B cell (primary cell): ENCODE results near the gene TAX1BP1. TPM values are rescaled to one million over a fixed set of nuclear protein-coding genes. Genes with fewer than 3 reads are reported as not detected.

ENCODE experiments used
- ATAC-seq: fragments of 200-7000 bp; cut with Tn5 transposase; one replicate; pipeline ENCODE4 v1.10.0; 2021; ENCODE audit warnings: low read depth, mild to moderate bottlenecking, moderate number of reproducible peaks, moderate library complexity
- CTCF ChIA-PET: fragments of 350-600 bp; sonication (Branson Sonifier 250); formaldehyde crosslinking; loops from one replicate; lab custom pipeline; 2021; ENCODE audit warnings: antibody characterized with exemption, inconsistent platforms; lab: Charles Lee
- POLR2A ChIA-PET: fragments of 350-600 bp; sonication (Branson Sonifier 250); formaldehyde crosslinking; loops from one replicate; lab custom pipeline; 2021; ENCODE audit warnings: antibody characterized with exemption; lab: Charles Lee
- DNase-seq: peaks from one replicate; pipeline ENCODE4 v3.0.0; 2013
- H2AFZ ChIP-seq: 2 replicates; pipeline ENCODE4 v1.6.1; 2012; ENCODE audit warnings: mild to moderate bottlenecking, low read depth, low read length; ENCODE audit not compliant: insufficient read depth, poor library complexity, severe bottlenecking
- H3K27ac ChIP-seq, 2 donors: 1 replicate in 1 of 2; 2 replicates in 1 of 2; pipeline ENCODE4 v1.5.1; 2012 to 2013; ENCODE audit warnings: low read length in 2 of 2, mild to moderate bottlenecking in 2 of 2, moderate library complexity in 1 of 2
- H3K27me3 ChIP-seq, 4 experiments: fragments of 200-600 bp in 1 of 4; sonication (generic) in 1 of 4; replicated peaks in 1 of 4; 1 replicate in 2 of 4; 2 replicates in 2 of 4; pipeline versions ENCODE4 v1.6.1 to v1.7.0; 2013 to 2016; ENCODE audit warnings: low read length in 3 of 4, mild to moderate bottlenecking in 2 of 4, mixed read lengths in 1 of 4, moderate library complexity in 1 of 4; ENCODE audit not compliant: insufficient read depth in 4 of 4, control insufficient read depth in 3 of 4; ENCODE audit errors: control extremely low read depth in 1 of 4
- H3K36me3 ChIP-seq, 2 experiments: replicated peaks in 1 of 2; 1 replicate in 1 of 2; 2 replicates in 1 of 2; pipeline versions ENCODE4 v1.6.1 to v1.7.1; 2013; ENCODE audit warnings: low read length in 1 of 2; ENCODE audit not compliant: insufficient read depth in 2 of 2, control insufficient read depth in 1 of 2; ENCODE audit errors: control extremely low read depth in 1 of 2, extremely low read depth in 1 of 2
- H3K4me1 ChIP-seq, 2 donors: fragments of 200-600 bp in 1 of 2; sonication (generic) in 1 of 2; 1 replicate in 1 of 2; 2 replicates in 1 of 2; pipeline versions ENCODE4 v1.5.1 to v1.6.1; 2013 to 2017; ENCODE audit warnings: low read length in 2 of 2; ENCODE audit not compliant: control insufficient read depth in 2 of 2, insufficient read depth in 2 of 2
- H3K4me2 ChIP-seq: replicated peaks from 2 replicates; pipeline ENCODE3; 2012; ENCODE audit warnings: mild to moderate bottlenecking, low read depth, low read length; ENCODE audit not compliant: poor library complexity, severe bottlenecking
- H3K4me3 ChIP-seq, 5 experiments: fragments of 200-600 bp in 1 of 5; sonication (generic) in 1 of 5; 1 replicate in 3 of 5; 2 replicates in 2 of 5; pipeline versions ENCODE4 v1.5.1 to v1.7.0; 2011 to 2016; ENCODE audit warnings: low read length in 4 of 5, mild to moderate bottlenecking in 4 of 5, low read depth in 2 of 5, control low read depth in 1 of 5, moderate library complexity in 1 of 5; ENCODE audit not compliant: insufficient read depth in 1 of 5; ENCODE audit errors: control extremely low read depth in 1 of 5, extremely low read depth in 1 of 5
- H3K79me2 ChIP-seq: fragments of 200-600 bp; sonication (generic); one replicate; pipeline ENCODE4 v1.6.0; 2016; ENCODE audit warnings: low read length; ENCODE audit not compliant: control insufficient read depth, insufficient read depth
- H3K9ac ChIP-seq: fragments of 200-600 bp; sonication (generic); 2 replicates; pipeline ENCODE4 v1.6.1; 2017; ENCODE audit warnings: mild to moderate bottlenecking, low read length, moderate library complexity
- H3K9me3 ChIP-seq, 3 donors: one replicate each; pipeline versions ENCODE4 v1.6.1 to v1.7.1; 2013; ENCODE audit warnings: low read length in 2 of 3; ENCODE audit not compliant: control insufficient read depth in 2 of 3, insufficient read depth in 1 of 3; ENCODE audit errors: control extremely low read depth in 1 of 3
- H4K20me1 ChIP-seq: 2 replicates; pipeline ENCODE4 v1.6.0; 2012; ENCODE audit warnings: mild to moderate bottlenecking, low read length; ENCODE audit not compliant: insufficient read depth, control insufficient read depth, poor library complexity, severe bottlenecking
- H3K27ac Mint-ChIP-seq: one replicate; pipeline ENCODE4 v1.8.0; 2021; ENCODE audit warnings: mixed read lengths
- H3K27me3 Mint-ChIP-seq: one replicate; pipeline ENCODE4 v1.8.0; 2021; ENCODE audit warnings: mixed read lengths
- H3K4me1 Mint-ChIP-seq: one replicate; pipeline ENCODE4 v1.8.0; 2021; ENCODE audit warnings: mixed read lengths
- H3K4me3 Mint-ChIP-seq: one replicate; pipeline ENCODE4 v1.8.0; 2021; ENCODE audit warnings: mixed read lengths
- H3K9me3 Mint-ChIP-seq: one replicate; pipeline ENCODE4 v1.8.0; 2022; ENCODE audit warnings: mixed read lengths; ENCODE audit not compliant: insufficient read depth
- CTCF ChIP-seq: fragments of 200-600 bp; IDR thresholded peaks from one replicate; pipeline ENCODE4 v1.8.0; 2022; ENCODE audit warnings: antibody characterized with exemption, mild to moderate bottlenecking
- EZH2 ChIP-seq: IDR thresholded peaks from 2 replicates; pipeline ENCODE4 v1.6.1; 2012; ENCODE audit warnings: borderline replicate concordance, low read depth, mild to moderate bottlenecking, moderate library complexity, low read length; ENCODE audit not compliant: insufficient read depth, poor library complexity, severe bottlenecking
- WGBS: methylation state at CpG from one replicate; pipeline ENCODE4 v1.1.5; 2013; ENCODE audit warnings: missing lambda C conversion rate; ENCODE audit not compliant: insufficient coverage; 5-methylcytosine and 5-hydroxymethylcytosine counted together
- intact Hi-C: fragments of 100-400 bp; cut with micrococcal nuclease; formaldehyde crosslinking; loops from one replicate; pipeline ENCODE4 v1.10.0; 2022
- polyA plus RNA-seq: library from polyadenylated mRNA; depleted of rRNA; stranded (reverse); fragments of >200 nt; gene quantifications from 2 replicates; pipeline ENCODE4 v1.2.3, GENCODE V29; 2012
- total RNA-seq, 2 donors: library from RNA; stranded (reverse); fragments of 120-200 nt in 1 of 2; gene quantifications; 1 replicate in 1 of 2; 2 replicates in 1 of 2; pipeline versions ENCODE4 v1.2.3 to v1.2.4, GENCODE V29; 2013 to 2022

The TAX1BP1 gene
- total and polyA plus RNA-seq, 2 donors (not counting 1 experiment from before 2014, with no cell fraction given) = 43.1 to 104 TPM

GRCh38 chr7:27746978-27747377 lies 7.0 kb downstream of the TAX1BP1 start:
- Histone ChIP-seq H3K9ac (no peak overlapping the region), H3K4me1 (peaks cover 0 to 4% of the 10 kb centered on the region in 2 donors), H2AFZ (no peak overlapping the region), H3K4me3 (no peak overlapping the region), H3K9me3 (no peaks in the 10 kb centered on the region), H3K27me3 (no peaks in the 10 kb centered on the region), H4K20me1 (peaks cover 49% of the 10 kb centered on the region), H3K4me2 (no peak overlapping the region), H3K27ac (no peak overlapping the region), H3K79me2 (peaks cover 56% of the 10 kb centered on the region), H3K36me3 (peaks cover 12 to 36% of the 10 kb centered on the region in 2 experiments)
- ATAC-seq (no peak), DNase-seq (no peak)
- Mint-ChIP-seq H3K4me1 (peaks cover 27% of the 10 kb centered on the region), H3K27ac (no peak overlapping the region), H3K4me3 (no peak overlapping the region), H3K27me3 (no peaks in the 10 kb centered on the region), H3K9me3 (no peaks in the 10 kb centered on the region)
- ChIA-PET CTCF (no interaction called here), POLR2A (no interaction called here)
- WGBS = no CpG with 5 or more reads among the region's 1 CpG
- TF ChIP-seq EZH2 = no peak
- intact Hi-C loops = no loop called here

- POLR2A ChIA-PET = no interaction called here
- H3K27ac ChIP-seq = no peak overlapping the region
- H3K27me3 ChIP-seq = no peaks in the 10 kb centered on the region
- 100% methylated on average over 1 of the region's 4 CpGs for WGBS
- no peak overlapping the region for H3K4me3 ChIP-seq
- H3K9ac ChIP-seq = no peak overlapping the region
- TF ChIP-seq CTCF = no peak
- no peak for TF ChIP-seq EZH2
- H3K36me3 ChIP-seq = peaks cover 14 to 41% of the 10 kb centered on the region in 2 experiments
- DNase-seq = no peak
- peaks cover 0 to 4% of the 10 kb centered on the region in 2 donors for H3K4me1 ChIP-seq
- no peak overlapping the region for H2AFZ ChIP-seq
- peaks cover 53% of the 10 kb centered on the region for H3K79me2 ChIP-seq
- intact Hi-C loops = no loop called here
- Mint-ChIP-seq H3K9me3 (no peaks in the 10 kb centered on the region), H3K27ac (no peak overlapping the region), H3K4me3 (no peak overlapping the region), H3K4me1 (peaks cover 23% of the 10 kb centered on the region), H3K27me3 (no peaks in the 10 kb centered on the region)
- H3K4me2 ChIP-seq = no peak overlapping the region
- H3K9me3 ChIP-seq = no peaks in the 10 kb centered on the region
- no peak for ATAC-seq
- CTCF ChIA-PET = no interaction called here
- H4K20me1 ChIP-seq = peaks cover 56% of the 10 kb centered on the region
These were observed 7.8 kb downstream of the TAX1BP1 start for GRCh38 chr7:27747589-27748368.
